Jurkat, Clone E6-1 (cell line): ENCODE results near the gene MED8.
A peak's percentile ranks its signal among the peaks of the same experiment; 100 is the strongest.
"Not testable (repeated sequence)": the region's sequence is repeated elsewhere in the genome, so short reads cannot be mapped to it uniquely, and the experiment has no call there.

Experiments
- DNase-seq: peaks from one replicate; pipeline ENCODE4 v3.0.0-alpha.2; 2011; ENCODE audit warnings: low read depth, low spot score
- H3K4me3 ChIP-seq: 2 replicates; pipeline ENCODE4 v1.5.1; 2011; ENCODE audit warnings: mild to moderate bottlenecking, low read length, control low read depth, moderate library complexity

Gene MED8

GRCh38 chr1:43423672-43424550, 34.3 kb upstream of the MED8 start:
- H3K4me3 ChIP-seq: no peak overlapping the region
- DNase-seq: no peak

GRCh38 chr1:43422995-43423671, 33.5 kb upstream of the MED8 start:
- H3K4me3 ChIP-seq: no peak overlapping the region
- DNase-seq: no peak

GRCh38 chr1:43421976-43422750, 32.6 kb upstream of the MED8 start:
- DNase-seq: no peak
- no peak overlapping the region for H3K4me3 ChIP-seq

GRCh38 chr1:43421396-43421795, 31.8 kb upstream of the MED8 start:
- DNase-seq: no peak
- H3K4me3 ChIP-seq: no peak overlapping the region

- DNase-seq: no peak
- H3K4me3 ChIP-seq: no peak overlapping the region
These were observed 31.3 kb upstream of the MED8 start for GRCh38 chr1:43420874-43421273.

GRCh38 chr1:43419627-43420425, 30.2 kb upstream of the MED8 start:
- no peak for DNase-seq
- no peak overlapping the region for H3K4me3 ChIP-seq

GRCh38 chr1:43418858-43419257, 29.3 kb upstream of the MED8 start:
- DNase-seq: no peak
- H3K4me3 ChIP-seq: no peak overlapping the region

GRCh38 chr1:43415901-43416300, 26.3 kb upstream of the MED8 start:
- DNase-seq: no peak
- H3K4me3 ChIP-seq: no peak overlapping the region

GRCh38 chr1:43414634-43415223, 25.1 kb upstream of the MED8 start:
- peak; percentile 44 for DNase-seq
- no peak overlapping the region for H3K4me3 ChIP-seq

GRCh38 chr1:43413426-43413825, 23.8 kb upstream of the MED8 start:
- H3K4me3 ChIP-seq, DNase-seq: not testable (repeated sequence)

- no peak for DNase-seq
- no peak overlapping the region for H3K4me3 ChIP-seq
These were observed 21.0 kb upstream of the MED8 start for GRCh38 chr1:43410571-43410970.

- no peak overlapping the region for H3K4me3 ChIP-seq
- no peak for DNase-seq
These were observed 16.3 kb upstream of the MED8 start for GRCh38 chr1:43405876-43406234.

GRCh38 chr1:43405219-43405875, 15.7 kb upstream of the MED8 start:
- H3K4me3 ChIP-seq: no peak overlapping the region
- DNase-seq: no peak

- DNase-seq: no peak
- no peak overlapping the region for H3K4me3 ChIP-seq
These were observed 14.8 kb upstream of the MED8 start for GRCh38 chr1:43404353-43404752.

GRCh38 chr1:43402089-43402865, 12.7 kb upstream of the MED8 start:
- DNase-seq: no peak
- no peak overlapping the region for H3K4me3 ChIP-seq

GRCh38 chr1:43400441-43400840, 10.8 kb upstream of the MED8 start:
- H3K4me3 ChIP-seq, DNase-seq: not testable (repeated sequence)

GRCh38 chr1:43398227-43398626, 8.6 kb upstream of the MED8 start:
- no peak overlapping the region for H3K4me3 ChIP-seq

GRCh38 chr1:43396059-43396458, 6.5 kb upstream of the MED8 start:
- H3K4me3 ChIP-seq: no peak overlapping the region
- DNase-seq: no peak

More at GRCh38 chr1:43398227-43398626, 8.6 kb upstream of the MED8 start:
- no peak for DNase-seq
